Measurements from ENCODE around the gene OSBPL5. TPM values are rescaled to one million over a fixed set of nuclear protein-coding genes. Genes with fewer than 3 reads are reported as not detected.

OSBPL5 gene
- total RNA-seq, 1 donor from 2014 or later = 115 TPM

DNA sequence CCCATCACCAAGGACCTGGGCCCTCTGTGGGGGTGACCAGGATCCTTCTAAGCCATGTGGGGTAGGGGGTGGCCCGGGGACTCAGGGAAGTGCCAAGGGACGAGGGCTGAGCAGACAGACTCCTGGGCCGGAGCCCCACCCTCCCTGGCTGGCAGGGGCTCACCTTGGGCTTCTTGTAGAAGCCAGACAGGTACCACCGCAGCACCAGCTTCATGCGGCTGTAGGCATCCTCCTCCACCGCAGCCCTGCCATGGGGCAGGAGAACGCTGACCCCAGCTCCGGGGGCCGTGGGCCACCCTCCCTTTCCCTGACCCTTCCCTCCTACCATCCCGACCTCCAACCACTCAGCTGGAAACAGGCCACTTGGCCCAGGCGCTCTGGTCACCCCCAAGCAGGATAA lies 62.0 kb downstream of the OSBPL5 start:
- no peak for DNase-seq
- Mint-ChIP-seq H3K4me3 (ENCODE audit: unreplicated experiment) (no peak overlapping the region), H3K36me3 (ENCODE audit: unreplicated experiment) (no peaks in the 10 kb centered on the region), H3K4me1 (ENCODE audit: low read depth, unreplicated experiment) (no peaks in the 10 kb centered on the region), H3K27me3 (ENCODE audit: unreplicated experiment) (peaks cover 12% of the 10 kb centered on the region), H3K9me3 (ENCODE audit: unreplicated experiment) (peaks cover 10% of the 10 kb centered on the region), H3K27ac (ENCODE audit: unreplicated experiment) (no peak overlapping the region)
- TF ChIP-seq, protein P1, sequence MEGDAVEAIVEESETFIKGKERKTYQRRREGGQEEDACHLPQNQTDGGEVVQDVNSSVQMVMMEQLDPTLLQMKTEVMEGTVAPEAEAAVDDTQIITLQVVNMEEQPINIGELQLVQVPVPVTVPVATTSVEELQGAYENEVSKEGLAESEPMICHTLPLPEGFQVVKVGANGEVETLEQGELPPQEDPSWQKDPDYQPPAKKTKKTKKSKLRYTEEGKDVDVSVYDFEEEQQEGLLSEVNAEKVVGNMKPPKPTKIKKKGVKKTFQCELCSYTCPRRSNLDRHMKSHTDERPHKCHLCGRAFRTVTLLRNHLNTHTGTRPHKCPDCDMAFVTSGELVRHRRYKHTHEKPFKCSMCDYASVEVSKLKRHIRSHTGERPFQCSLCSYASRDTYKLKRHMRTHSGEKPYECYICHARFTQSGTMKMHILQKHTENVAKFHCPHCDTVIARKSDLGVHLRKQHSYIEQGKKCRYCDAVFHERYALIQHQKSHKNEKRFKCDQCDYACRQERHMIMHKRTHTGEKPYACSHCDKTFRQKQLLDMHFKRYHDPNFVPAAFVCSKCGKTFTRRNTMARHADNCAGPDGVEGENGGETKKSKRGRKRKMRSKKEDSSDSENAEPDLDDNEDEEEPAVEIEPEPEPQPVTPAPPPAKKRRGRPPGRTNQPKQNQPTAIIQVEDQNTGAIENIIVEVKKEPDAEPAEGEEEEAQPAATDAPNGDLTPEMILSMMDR (IDR thresholded peaks at IDR 0.05; ENCODE audit: partially characterized antibody, unreplicated experiment) = no peak

DNA sequence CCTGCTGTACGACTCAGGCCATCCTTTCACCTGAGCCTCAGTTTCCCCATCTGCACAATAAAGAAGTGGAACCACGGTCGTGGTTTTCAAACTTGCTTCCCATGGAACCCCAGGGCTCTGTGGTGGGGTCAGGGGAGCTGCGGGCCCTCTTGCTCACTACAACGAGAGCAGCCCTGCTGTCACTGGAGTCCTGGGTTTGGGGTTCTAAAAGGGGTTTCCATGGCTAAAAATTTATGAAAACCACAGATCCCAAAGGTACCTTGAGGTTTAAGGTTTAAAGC lies 62.5 kb downstream of the OSBPL5 start:
- peaks cover 12% of the 10 kb centered on the region for H3K27me3 Mint-ChIP-seq (ENCODE audit: unreplicated experiment)
- TF ChIP-seq, protein P1 (IDR thresholded peaks at IDR 0.05; ENCODE audit: partially characterized antibody, unreplicated experiment) = no peak
- H3K27ac Mint-ChIP-seq (ENCODE audit: unreplicated experiment) = no peak overlapping the region
- no peak for DNase-seq
- H3K36me3 Mint-ChIP-seq (ENCODE audit: unreplicated experiment) = peaks cover under 1% of the 10 kb centered on the region
- no peaks in the 10 kb centered on the region for H3K4me1 Mint-ChIP-seq (ENCODE audit: low read depth, unreplicated experiment)
- H3K9me3 Mint-ChIP-seq (ENCODE audit: unreplicated experiment) = peaks cover 10% of the 10 kb centered on the region
- no peak overlapping the region for H3K4me3 Mint-ChIP-seq (ENCODE audit: unreplicated experiment)

DNA sequence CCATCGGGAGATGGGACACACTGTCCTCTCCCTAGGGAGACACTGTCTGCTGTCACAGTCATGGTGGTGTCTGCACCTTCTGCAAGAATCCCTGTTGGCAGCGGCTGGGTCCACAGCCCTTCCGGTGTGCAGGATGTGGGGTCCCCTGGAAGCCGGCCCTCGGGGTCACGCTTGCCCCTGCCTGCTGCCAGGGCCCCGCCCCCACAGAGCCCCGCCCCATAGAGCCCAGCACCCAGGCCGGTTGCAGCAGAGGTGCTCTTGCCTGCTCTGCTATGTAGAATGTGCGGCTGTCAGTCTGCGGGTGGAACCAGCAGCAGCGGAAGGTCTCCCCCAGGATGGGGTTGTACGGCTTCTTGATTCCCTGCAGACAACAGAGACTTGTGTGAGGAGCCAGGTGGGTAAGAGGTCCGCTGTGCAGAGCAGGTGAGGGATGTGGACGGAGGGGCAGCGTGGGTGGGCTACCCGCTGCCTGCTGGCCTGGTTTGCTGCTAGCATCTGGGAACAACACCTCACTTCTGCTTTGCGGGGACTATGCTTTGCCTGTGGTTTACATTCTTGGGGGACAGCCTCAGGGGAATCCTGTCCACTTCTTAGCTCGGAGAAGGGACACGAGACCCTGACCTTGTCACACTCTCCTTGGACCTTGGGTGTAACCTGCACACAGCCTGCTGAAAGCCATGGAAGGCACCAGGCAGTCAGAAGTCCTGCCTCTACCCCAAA lies 63.0 kb downstream of the OSBPL5 start:
- TF ChIP-seq, protein P1 (IDR thresholded peaks at IDR 0.05; ENCODE audit: partially characterized antibody, unreplicated experiment) = no peak
- H3K4me3 Mint-ChIP-seq (ENCODE audit: unreplicated experiment) = no peak overlapping the region
- no peak for DNase-seq
- no peak overlapping the region for H3K27ac Mint-ChIP-seq (ENCODE audit: unreplicated experiment)
- peaks cover 4% of the 10 kb centered on the region for H3K36me3 Mint-ChIP-seq (ENCODE audit: unreplicated experiment)
- H3K9me3 Mint-ChIP-seq (ENCODE audit: unreplicated experiment) = peaks cover 10% of the 10 kb centered on the region
- no peaks in the 10 kb centered on the region for H3K4me1 Mint-ChIP-seq (ENCODE audit: low read depth, unreplicated experiment)
- H3K27me3 Mint-ChIP-seq (ENCODE audit: unreplicated experiment) = peaks cover 9% of the 10 kb centered on the region

DNA sequence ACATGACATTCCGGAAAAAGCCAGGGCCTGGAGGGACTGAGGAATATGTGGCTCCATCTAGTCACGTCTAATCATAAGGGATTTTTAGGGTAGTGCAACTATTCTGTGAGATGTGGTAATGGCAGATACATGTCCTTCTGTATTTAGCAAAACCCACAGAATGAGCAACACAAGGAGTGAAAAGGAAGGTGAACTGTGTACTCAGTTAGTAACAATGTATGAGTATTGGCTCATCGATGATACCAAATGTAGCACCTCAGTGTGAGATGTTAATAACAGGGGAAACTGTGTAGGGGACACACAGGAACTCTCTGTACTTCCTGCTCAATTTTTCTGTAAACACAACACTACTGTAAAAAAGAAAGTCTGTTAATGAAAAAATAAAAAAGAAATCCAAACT lies 65.9 kb downstream of the OSBPL5 start:
- DNase-seq = no peak
- no peak overlapping the region for H3K4me3 Mint-ChIP-seq (ENCODE audit: unreplicated experiment)
- no peak overlapping the region for H3K27ac Mint-ChIP-seq (ENCODE audit: unreplicated experiment)
- H3K4me1 Mint-ChIP-seq (ENCODE audit: low read depth, unreplicated experiment) = peaks cover 10% of the 10 kb centered on the region
- peaks cover 4% of the 10 kb centered on the region for H3K36me3 Mint-ChIP-seq (ENCODE audit: unreplicated experiment)
- peaks cover 9% of the 10 kb centered on the region for H3K9me3 Mint-ChIP-seq (ENCODE audit: unreplicated experiment)
- TF ChIP-seq, protein P1 (IDR thresholded peaks at IDR 0.05; ENCODE audit: partially characterized antibody, unreplicated experiment) = no peak
- H3K27me3 Mint-ChIP-seq (ENCODE audit: unreplicated experiment) = no peaks in the 10 kb centered on the region

DNA sequence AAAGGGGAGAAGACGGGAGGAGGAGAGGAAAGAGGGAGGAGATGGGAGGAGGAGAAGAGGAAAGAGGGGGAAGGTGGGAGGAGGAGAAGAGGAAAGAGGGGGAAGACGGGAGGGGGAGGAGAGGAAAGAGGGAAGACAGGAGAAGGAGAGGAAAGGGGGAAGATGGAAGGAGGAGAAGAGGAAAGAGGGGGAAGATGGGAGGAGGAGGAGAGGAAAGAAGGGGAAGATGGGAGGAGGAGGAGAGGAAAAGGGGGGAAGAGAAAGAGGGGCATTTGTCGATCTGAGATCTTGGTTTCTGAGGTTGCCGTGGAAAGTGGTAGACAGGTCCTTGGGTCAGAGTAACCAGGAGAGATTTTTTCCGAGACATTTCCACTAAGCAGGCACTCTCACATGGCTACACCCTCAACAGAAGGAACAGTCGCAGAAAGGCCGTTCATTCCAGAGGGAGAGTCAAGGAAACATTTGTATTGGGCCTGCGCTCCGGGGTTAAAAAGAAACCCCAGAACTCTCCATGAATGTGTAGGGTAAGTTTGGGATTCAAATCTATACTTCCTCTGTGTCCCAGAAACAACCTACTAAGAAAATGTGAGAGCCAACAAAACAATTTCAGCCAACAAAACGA lies 68.1 kb downstream of the OSBPL5 start:
- H3K27ac Mint-ChIP-seq (ENCODE audit: unreplicated experiment) = no peak overlapping the region
- no peak for DNase-seq
- H3K27me3 Mint-ChIP-seq (ENCODE audit: unreplicated experiment) = no peaks in the 10 kb centered on the region
- H3K36me3 Mint-ChIP-seq (ENCODE audit: unreplicated experiment) = peaks cover 4% of the 10 kb centered on the region
- no peak overlapping the region for H3K4me3 Mint-ChIP-seq (ENCODE audit: unreplicated experiment)
- TF ChIP-seq, protein P1 (IDR thresholded peaks at IDR 0.05; ENCODE audit: partially characterized antibody, unreplicated experiment) = no peak
- peaks cover 13% of the 10 kb centered on the region for H3K4me1 Mint-ChIP-seq (ENCODE audit: low read depth, unreplicated experiment)
- peaks cover 8% of the 10 kb centered on the region for H3K9me3 Mint-ChIP-seq (ENCODE audit: unreplicated experiment)
